ENCODE data around the gene GGCT.

- TF ChIP-seq, protein P1, sequence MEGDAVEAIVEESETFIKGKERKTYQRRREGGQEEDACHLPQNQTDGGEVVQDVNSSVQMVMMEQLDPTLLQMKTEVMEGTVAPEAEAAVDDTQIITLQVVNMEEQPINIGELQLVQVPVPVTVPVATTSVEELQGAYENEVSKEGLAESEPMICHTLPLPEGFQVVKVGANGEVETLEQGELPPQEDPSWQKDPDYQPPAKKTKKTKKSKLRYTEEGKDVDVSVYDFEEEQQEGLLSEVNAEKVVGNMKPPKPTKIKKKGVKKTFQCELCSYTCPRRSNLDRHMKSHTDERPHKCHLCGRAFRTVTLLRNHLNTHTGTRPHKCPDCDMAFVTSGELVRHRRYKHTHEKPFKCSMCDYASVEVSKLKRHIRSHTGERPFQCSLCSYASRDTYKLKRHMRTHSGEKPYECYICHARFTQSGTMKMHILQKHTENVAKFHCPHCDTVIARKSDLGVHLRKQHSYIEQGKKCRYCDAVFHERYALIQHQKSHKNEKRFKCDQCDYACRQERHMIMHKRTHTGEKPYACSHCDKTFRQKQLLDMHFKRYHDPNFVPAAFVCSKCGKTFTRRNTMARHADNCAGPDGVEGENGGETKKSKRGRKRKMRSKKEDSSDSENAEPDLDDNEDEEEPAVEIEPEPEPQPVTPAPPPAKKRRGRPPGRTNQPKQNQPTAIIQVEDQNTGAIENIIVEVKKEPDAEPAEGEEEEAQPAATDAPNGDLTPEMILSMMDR (IDR thresholded peaks at IDR 0.05; ENCODE audit: insufficient read depth, low read length, poor library complexity, severe bottlenecking), result no peak
- no peak for TF ChIP-seq EZH2phosphoT487 (conservative IDR thresholded peaks at IDR 0.05; ENCODE audit: low read length)
Measured at GRCh38 chr7:30450983-30451497, 53.6 kb downstream of the GGCT start.
